Stimulated activated CD8-positive, alpha-beta memory T cell treated with anti-CD3 and anti-CD28 coated beads, Interleukin-12 subunit alpha, Interleukin-12 subunit beta, amount 100 ng/mL, for 1 hour (primary cell): Measurements from ENCODE around the gene GADD45B.
"Not testable (repeated sequence)": the region's sequence is repeated elsewhere in the genome, so short reads cannot be mapped to it uniquely, and the experiment has no call there.

Experiments
- DNase-seq: peaks from one replicate; pipeline ENCODE4 v3.0.0-alpha.2; 2020; ENCODE audit warnings: low read depth

The GADD45B gene

DNA sequence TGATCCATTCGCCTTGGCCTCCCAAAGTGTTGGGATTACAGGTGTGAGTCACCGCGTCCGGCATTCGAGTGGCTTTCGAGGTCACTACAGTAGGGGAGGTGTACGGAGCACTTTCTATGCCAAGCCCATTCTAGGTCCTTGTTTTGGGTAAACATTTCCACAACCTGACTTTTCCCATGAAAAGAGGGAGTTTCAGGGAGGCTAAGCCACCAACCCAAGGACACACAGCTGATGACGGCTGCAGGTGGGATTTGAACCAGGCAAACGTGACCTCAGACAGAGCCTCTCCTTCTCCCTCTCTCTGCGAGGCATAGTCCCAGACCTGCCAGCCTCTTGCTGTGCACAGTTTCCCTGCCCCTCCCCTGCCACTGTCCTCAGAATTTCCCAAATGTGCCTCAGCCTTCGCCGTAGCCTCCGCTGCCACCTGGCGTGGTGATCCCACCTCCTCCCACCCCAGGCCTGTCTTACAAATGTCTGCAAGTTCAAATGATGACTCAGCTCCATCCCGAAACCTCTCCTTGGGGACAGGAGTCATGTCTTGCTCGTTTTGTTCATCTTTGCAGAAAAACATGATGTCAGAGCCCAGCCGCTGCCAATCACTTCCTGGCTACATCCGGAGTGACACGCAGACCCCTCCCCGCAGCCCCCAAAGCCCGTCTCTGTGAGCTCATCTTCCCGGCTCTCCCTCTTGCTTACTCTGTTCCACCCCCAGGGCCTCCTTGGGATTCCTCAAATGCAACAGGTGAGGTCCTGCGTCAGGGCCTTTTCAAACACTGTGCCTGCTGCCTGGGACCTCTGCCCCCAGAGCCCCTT, 6.6 kb upstream of the GADD45B start:
- DNase-seq = no peak

DNA sequence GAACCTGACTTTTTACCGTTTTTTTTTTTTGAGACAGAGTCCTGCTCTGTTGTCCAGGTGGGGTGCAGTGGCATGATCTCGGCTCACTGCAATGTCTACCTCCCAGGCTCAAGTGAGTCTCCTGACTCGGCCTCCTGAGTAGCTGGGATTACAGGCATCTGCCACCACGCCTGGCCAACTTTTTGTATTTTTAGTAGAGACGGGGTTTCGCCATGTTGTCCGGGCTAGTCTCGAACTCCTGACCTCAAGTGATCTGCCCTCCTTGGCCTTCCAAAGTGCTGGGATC, 6.1 kb upstream of the GADD45B start:
- not testable (repeated sequence) for DNase-seq

DNA sequence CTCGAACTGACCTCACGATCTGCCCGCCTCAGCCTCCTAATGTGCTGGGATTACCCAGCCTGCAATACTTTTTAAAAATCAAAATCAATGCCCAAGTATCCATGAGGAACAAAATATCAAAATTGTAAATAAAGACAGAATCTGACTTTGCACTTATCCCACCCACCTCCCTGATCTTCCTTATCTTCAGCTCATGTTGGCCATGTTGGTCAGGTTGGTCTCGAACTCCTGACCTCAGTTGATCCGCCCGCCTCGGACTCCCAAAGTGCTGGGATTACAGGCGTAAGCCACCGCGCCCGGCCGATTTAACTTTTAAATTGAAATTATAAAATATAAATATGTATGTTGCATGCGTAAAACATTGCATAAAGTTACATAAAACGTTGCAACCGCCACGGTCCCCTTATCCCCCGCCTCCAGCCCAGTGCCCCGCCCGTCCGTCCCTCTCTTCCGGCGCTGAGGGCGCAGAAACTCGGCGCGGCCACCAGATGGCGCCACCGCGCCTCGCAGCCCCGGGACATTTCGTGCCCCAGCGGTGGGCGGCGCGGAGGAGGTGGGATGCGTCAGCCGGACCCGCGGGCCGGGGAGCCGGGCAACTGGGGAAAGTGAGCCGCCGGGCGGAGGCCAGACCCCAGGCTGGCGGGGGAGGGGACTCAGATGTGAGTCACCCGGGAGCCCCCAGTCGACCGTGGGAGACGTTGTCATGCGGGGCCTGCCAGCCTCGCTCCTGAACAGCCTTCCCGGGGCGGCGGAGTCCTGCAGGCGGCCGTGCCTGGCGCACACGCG, 1.5 kb upstream of the GADD45B start:
- DNase-seq = peak; percentile 81

DNA sequence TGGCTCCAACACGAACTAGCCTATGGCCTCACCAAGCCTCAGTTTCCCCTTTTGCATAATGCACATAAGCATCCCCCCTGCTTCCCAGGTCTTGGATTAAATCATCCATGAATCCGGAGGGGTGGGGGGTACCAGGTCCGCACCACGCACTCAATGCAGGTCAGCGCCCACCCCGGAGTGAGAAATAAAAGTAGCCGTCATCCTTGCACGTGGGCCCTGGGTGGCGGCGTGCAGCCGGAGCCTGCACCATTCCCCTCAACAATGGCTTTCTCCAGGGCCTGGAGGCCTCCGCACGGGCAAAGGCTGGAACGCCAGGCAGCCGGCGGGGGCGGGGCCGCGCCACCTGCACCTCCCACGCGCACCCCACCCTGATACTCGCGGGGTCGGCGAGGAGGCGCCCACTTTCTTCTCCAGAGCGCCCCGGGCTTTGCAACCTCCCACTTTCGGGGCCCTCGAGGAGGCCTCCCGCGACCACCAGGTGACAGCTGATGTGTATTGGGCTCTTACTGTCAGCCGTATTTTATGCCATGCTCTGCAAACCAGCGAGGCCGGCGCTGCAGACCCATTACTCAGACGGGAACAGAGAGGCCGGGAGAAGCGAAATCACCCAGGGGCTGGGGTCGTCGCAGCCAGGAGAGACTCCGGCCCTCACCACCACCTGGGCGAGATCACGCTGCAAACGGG, 767 bp upstream of the GADD45B start:
- DNase-seq = peak; percentile 19

GRCh38 chr19:2476451-2477140, 669 bp downstream of the GADD45B start:
- peak; percentile 53 for DNase-seq

GRCh38 chr19:2477141-2477710, 1.3 kb downstream of the GADD45B start:
- no peak for DNase-seq

GRCh38 chr19:2477732-2478191, 1.8 kb downstream of the GADD45B start:
- no peak for DNase-seq

DNA sequence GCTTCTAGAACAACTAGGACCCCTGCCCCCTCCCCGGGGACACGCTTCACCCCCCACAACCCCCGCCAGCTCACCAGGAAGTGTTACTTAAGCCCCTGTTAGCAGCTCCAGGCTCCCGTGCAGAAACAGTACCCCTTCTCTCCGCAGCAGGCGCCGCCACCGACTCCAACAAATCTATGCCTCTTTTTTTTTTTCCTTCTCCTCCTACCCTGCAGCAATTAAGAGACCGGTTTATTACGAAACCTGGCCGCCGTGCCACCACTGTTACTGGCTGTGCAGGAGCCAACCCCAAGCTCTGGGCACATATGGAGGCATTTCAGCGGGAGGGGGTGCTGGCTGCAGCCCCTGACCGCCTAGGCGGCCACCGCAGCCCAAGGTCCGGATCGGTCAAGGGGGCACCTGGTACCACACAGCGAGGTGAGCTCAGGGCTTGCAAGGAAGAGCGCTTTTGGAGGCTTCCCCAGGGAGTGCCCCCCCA, 2.4 kb downstream of the GADD45B start:
- no peak for DNase-seq

DNA sequence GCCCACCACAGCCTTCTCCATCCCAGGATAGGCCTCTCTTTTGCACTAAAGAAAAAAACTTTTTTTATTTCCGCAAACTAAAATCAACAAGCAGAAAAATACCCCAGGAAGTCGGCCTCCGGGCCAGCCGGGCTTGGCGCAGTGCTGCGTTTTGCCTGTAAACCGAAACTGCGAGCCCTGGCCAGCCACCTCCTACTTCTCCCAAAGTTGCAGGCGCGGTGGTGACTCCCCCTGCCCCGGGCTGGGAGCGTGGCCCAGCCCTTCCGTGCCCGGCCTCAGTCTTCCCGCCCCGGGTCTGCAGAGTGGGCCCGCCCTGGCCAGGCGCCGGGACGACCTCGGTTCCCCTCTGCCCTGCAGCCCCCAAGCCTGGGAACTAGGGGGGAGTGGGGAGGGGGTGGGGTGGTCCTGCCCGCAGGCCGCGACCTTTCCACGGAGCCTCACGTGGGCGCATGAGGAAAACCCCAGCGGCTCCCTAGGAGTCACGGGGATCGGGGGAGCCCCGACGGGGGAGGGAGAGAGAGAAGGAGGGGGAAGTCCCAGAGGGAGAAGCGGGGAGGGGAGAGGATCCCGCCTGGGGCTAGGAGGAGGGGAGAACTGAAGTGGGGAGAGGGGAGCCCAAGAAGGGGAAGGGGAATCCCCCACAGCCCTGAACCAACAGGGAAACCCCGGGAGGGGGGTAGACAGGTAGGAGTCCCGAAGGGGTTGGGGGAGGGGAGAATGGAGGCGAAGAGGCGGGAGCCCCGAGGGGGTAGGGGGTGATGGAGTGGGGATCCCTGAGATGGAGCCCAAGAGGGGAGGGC, 3.0 kb downstream of the GADD45B start:
- DNase-seq = peak; percentile 47

GRCh38 chr19:2479556-2480194, 3.7 kb downstream of the GADD45B start:
- DNase-seq = no peak

- no peak for DNase-seq
Observed at GRCh38 chr19:2481466-2481865, 5.5 kb downstream of the GADD45B start.

GRCh38 chr19:2482354-2483038, 6.6 kb downstream of the GADD45B start:
- DNase-seq = no peak

GRCh38 chr19:2483084-2483483, 7.2 kb downstream of the GADD45B start:
- DNase-seq = no peak

DNA sequence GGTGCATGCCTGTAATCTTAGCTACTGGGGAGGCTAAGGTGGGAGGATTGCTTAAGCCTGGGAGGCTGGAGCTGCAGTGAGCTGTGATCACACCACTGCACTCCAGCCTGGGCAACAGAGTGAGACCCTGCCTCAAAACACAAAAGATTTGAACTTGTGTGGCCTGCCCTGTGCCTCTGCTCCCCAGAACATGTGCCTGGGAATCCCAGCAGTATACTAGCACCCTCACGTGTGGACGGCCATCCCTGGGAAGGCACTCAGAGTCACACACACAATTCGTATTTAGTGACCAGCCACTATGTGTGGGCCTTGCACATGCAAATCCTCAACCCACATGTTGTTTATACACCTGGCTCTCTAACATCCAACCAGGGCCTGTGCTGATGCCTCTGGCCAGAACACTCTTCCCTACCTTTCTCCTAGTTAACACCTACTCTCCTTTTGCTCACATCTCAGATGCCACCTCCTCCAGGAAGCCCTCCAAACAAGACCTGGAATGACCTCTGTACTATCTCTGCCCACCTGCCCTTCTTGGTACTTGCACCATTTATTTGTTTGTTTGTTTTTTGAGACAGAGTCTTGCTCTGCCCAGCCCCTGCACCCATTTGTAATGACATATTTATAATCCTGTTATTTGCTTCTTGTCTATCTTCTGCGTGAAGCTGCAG, 7.7 kb downstream of the GADD45B start:
- no peak for DNase-seq

DNA sequence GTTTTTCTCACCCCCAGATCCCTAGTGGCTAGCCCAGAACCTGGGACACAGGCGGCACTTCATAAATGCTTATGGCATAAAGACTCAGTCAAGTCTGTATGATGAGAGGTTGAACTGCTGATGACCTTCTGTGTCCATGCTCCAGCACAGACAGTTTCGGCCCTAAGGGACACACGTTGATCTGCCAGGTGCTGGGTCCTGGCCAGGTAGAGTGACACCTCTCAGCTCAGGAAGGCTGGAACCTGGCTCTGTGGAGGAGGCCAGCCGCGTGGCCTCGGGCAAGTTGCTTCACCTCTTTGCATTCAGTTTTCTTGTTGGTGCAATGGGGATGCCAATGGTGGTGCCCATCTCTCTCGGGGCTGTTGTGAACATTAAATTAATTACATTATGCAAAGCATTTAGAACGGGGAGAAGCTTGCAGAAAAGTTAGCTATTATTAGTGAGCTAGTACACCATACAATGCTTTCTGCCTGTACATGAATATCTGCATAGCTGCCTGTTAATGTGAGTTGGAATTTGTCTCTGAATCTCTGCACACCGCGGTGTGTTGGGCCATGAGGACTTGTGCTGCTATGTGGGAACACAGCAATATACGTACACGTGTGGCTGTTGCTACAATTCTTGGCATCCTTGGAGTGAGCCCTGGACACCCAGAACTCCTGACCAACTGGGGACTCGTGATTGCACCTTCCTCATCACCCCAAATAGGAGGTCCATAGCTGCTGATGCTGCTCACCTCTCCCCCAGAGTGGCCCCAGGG, 8.4 kb downstream of the GADD45B start:
- no peak for DNase-seq

- no peak for DNase-seq
Observed at GRCh38 chr19:2485428-2485827, 9.5 kb downstream of the GADD45B start.

GRCh38 chr19:2487090-2487489, 11.2 kb downstream of the GADD45B start:
- no peak for DNase-seq

GRCh38 chr19:2487842-2488241, 11.9 kb downstream of the GADD45B start:
- no peak for DNase-seq
